K562 (cell line): ENCODE results near the gene DKC1. TPM values are rescaled to one million over a fixed set of nuclear protein-coding genes. Genes with fewer than 3 reads are reported as not detected.

ENCODE experiments used
- CSDE1 ChIP-seq, 2 experiments: fragments of 450-650 bp; IDR thresholded peaks; 2 replicates each; pipeline ENCODE4 v1.6.1; 2016; ENCODE audit warnings: mild to moderate bottlenecking in 1 of 2
- DDX20 ChIP-seq: fragments of 450-650 bp; IDR thresholded peaks from 2 replicates; pipeline ENCODE4 v1.6.1; 2016; ENCODE audit warnings: missing genetic modification characterization, low read depth, mild to moderate bottlenecking, missing compliant biosample characterization, moderate library complexity
- GATAD2A ChIP-seq: fragments of 450-650 bp; IDR thresholded peaks from 2 replicates; pipeline ENCODE4 v1.6.1; 2017
- POLR2AphosphoS2 ChIP-seq: IDR thresholded peaks from 2 replicates; pipeline ENCODE4 v1.6.1; 2012; ENCODE audit warnings: low read length, improper control_type of control experiment
- RERE ChIP-seq: sonication (generic); formaldehyde crosslinking; IDR thresholded peaks from 2 replicates; pipeline ENCODE4 v1.8.0; 2023; ENCODE audit warnings: missing genetic modification reagents, mild to moderate bottlenecking, borderline replicate concordance
- polyA plus RNA-seq, 8 experiments: library from polyadenylated mRNA; depleted of rRNA in 4 of 8; stranded (reverse) in 5 of 8; unstranded in 3 of 8; fragments of >200 nt; fragmentation: Nextera tagmentation in 2 of 8; fragmentation: Illumina TruSeq in 1 of 8; extraction: Ambion mirVana in 2 of 8; extraction: Trizol in 1 of 8; gene quantifications; 2 replicates each; pipeline versions ENCODE4 v1.2.1 to v1.2.3, GENCODE V29; 2011 to 2014; ENCODE audit warnings: inconsistent platforms in 1 of 8, missing spikeins in 1 of 8
- total RNA-seq, 7 experiments: library from RNA; depleted of rRNA in 6 of 7; stranded (reverse); fragments of >200 nt in 6 of 7; fragmentation: Illumina TruSeq in 2 of 7; extraction: Trizol in 2 of 7; gene quantifications; 2 replicates each; pipeline versions ENCODE4 v1.2.1 to v1.2.3, GENCODE V29; 2011 to 2021; ENCODE audit warnings: low replicate concordance in 1 of 7

The DKC1 gene
- total and polyA plus RNA-seq, 9 of the 15 experiments (the other 6 are each of a cell fraction or from before 2014, with no cell fraction given) = 205 to 313 (median 219) TPM

GRCh38 chrX:154812341-154813101, 49.9 kb downstream of the DKC1 start (continued):
- TF ChIP-seq RERE (CRISPR knock-in tag) = no peak
- no peak for TF ChIP-seq DDX20
- no peak for TF ChIP-seq POLR2AphosphoS2
- TF ChIP-seq GATAD2A = no peak
- TF ChIP-seq CSDE1 (IDR thresholded peaks at IDR 0.05) = no peak
